Kidney epithelial cell (primary cell): Measurements from ENCODE around the gene NEDD4L. TPM values are rescaled to one million over a fixed set of nuclear protein-coding genes. Genes with fewer than 3 reads are reported as not detected.

ENCODE experiments used
- DNase-seq: peaks from one replicate; pipeline ENCODE4 v3.0.0-alpha.2; 2010; ENCODE audit warnings: low read depth
- H3K27me3 ChIP-seq: 2 replicates; pipeline ENCODE4 v1.6.0; 2011; ENCODE audit warnings: low read length; ENCODE audit not compliant: control insufficient read depth, insufficient read depth
- H3K36me3 ChIP-seq: 2 replicates; pipeline ENCODE4 v1.5.1; 2011; ENCODE audit warnings: low read length; ENCODE audit not compliant: control insufficient read depth, insufficient read depth
- H3K4me3 ChIP-seq: 2 replicates; pipeline ENCODE4 v1.5.1; 2011; ENCODE audit warnings: low read depth, mild to moderate bottlenecking, control low read depth, low read length
- CTCF ChIP-seq: IDR thresholded peaks from 2 replicates; pipeline ENCODE4 v1.5.1; 2011; ENCODE audit warnings: mild to moderate bottlenecking, moderate library complexity, low read length, control low read depth, inconsistent platforms; ENCODE audit not compliant: insufficient read depth, poor library complexity, severe bottlenecking
- total RNA-seq: library from RNA; depleted of rRNA; stranded (reverse); fragments of >200 nt; gene quantifications from 2 replicates; pipeline ENCODE4 v1.2.3, GENCODE V29; 2015

NEDD4L gene
- total RNA-seq, 1 donor from 2014 or later, result 88.3 TPM

- Histone ChIP-seq H3K27me3 (no peaks in the 10 kb centered on the region), H3K4me3 (no peak overlapping the region), H3K36me3 (no peaks in the 10 kb centered on the region)
- TF ChIP-seq CTCF, result no peak
- DNase-seq, result no peak
These were observed 197.1 kb downstream of the NEDD4L start for GRCh38 chr18:58241026-58241679.

GRCh38 chr18:58241877-58242276, 197.9 kb downstream of the NEDD4L start:
- Histone ChIP-seq H3K36me3 (no peaks in the 10 kb centered on the region), H3K4me3 (no peak overlapping the region), H3K27me3 (no peaks in the 10 kb centered on the region)
- DNase-seq, result no peak
- TF ChIP-seq CTCF, result no peak

- Histone ChIP-seq H3K4me3 (no peak overlapping the region), H3K36me3 (no peaks in the 10 kb centered on the region), H3K27me3 (no peaks in the 10 kb centered on the region)
- DNase-seq, result no peak
- TF ChIP-seq CTCF, result no peak
These were observed 198.4 kb downstream of the NEDD4L start for GRCh38 chr18:58242435-58242834.

- H3K27me3 ChIP-seq, result no peaks in the 10 kb centered on the region
- no peak overlapping the region for H3K4me3 ChIP-seq
- no peak for DNase-seq
- no peak for TF ChIP-seq CTCF
- H3K36me3 ChIP-seq, result no peaks in the 10 kb centered on the region
These were observed 198.9 kb downstream of the NEDD4L start for GRCh38 chr18:58242968-58243367.

GRCh38 chr18:58243401-58243800, 199.4 kb downstream of the NEDD4L start:
- no peaks in the 10 kb centered on the region for H3K27me3 ChIP-seq
- DNase-seq, result no peak
- H3K36me3 ChIP-seq, result no peaks in the 10 kb centered on the region
- TF ChIP-seq CTCF, result no peak
- H3K4me3 ChIP-seq, result no peak overlapping the region

GRCh38 chr18:58247363-58247834, 203.4 kb downstream of the NEDD4L start:
- no peak overlapping the region for H3K4me3 ChIP-seq
- no peak for TF ChIP-seq CTCF
- DNase-seq, result no peak

More at GRCh38 chr18:58247363-58247834, 203.4 kb downstream of the NEDD4L start:
- no peaks in the 10 kb centered on the region for H3K27me3 ChIP-seq
- no peaks in the 10 kb centered on the region for H3K36me3 ChIP-seq
